K562 (cell line): Measurements from ENCODE around the gene DPP8. TPM values are rescaled to one million over a fixed set of nuclear protein-coding genes. Genes with fewer than 3 reads are reported as not detected.
A peak's percentile ranks its signal among the peaks of the same experiment; 100 is the strongest.

ENCODE experiments used
- ATF3 ChIP-seq, 2 experiments: fragments of 450-650 bp in 1 of 2; sonication (generic) in 1 of 2; formaldehyde crosslinking in 1 of 2; IDR thresholded peaks in 1 of 2; conservative IDR thresholded peaks in 1 of 2; 2 replicates each; pipeline versions ENCODE4 v1.6.1 to v1.8.1; 2016 to 2023; ENCODE audit warnings: mild to moderate bottlenecking in 2 of 2, moderate library complexity in 2 of 2, inconsistent platforms in 1 of 2, missing genetic modification reagents in 1 of 2
- BDP1 ChIP-seq: IDR thresholded peaks from 3 replicates; pipeline ENCODE4 v1.6.1; 2011; ENCODE audit not compliant: insufficient read length, insufficient read depth
- CC2D1A ChIP-seq: fragments of 450-650 bp; IDR thresholded peaks from 2 replicates; pipeline ENCODE4 v1.6.1; 2017; ENCODE audit warnings: mild to moderate bottlenecking
- CTCFL ChIP-seq: IDR thresholded peaks from 2 replicates; pipeline ENCODE4 v1.6.1; 2011; ENCODE audit warnings: borderline replicate concordance, low read depth, mild to moderate bottlenecking, moderate library complexity, low read length; ENCODE audit not compliant: insufficient read depth, poor library complexity, severe bottlenecking
- ELF4 ChIP-seq: fragments of 450-650 bp; formaldehyde crosslinking; IDR thresholded peaks from 2 replicates; pipeline ENCODE4 v1.4.0; 2022; ENCODE audit warnings: missing genetic modification characterization
- FOS ChIP-seq: IDR thresholded peaks from 3 replicates; pipeline ENCODE4 v1.6.1; 2011; ENCODE audit not compliant: insufficient read length; ENCODE audit errors: extremely low read depth
- FOSL1 ChIP-seq: fragments of 200-800 bp; sonication (Bioruptor generic); conservative IDR thresholded peaks from 2 replicates; pipeline ENCODE4 v1.6.1; 2016; ENCODE audit warnings: missing genetic modification characterization, missing compliant biosample characterization
- HNRNPL ChIP-seq: fragments of 200-400 bp; formaldehyde crosslinking; IDR thresholded peaks from 2 replicates; pipeline ENCODE4 v1.6.1; 2017; ENCODE audit warnings: low read depth, mild to moderate bottlenecking, low read length
- L3MBTL2 ChIP-seq: fragments of 450-650 bp; IDR thresholded peaks from 2 replicates; pipeline ENCODE4 v1.6.1; 2016; ENCODE audit warnings: mild to moderate bottlenecking, moderate library complexity
- MEF2D ChIP-seq: conservative IDR thresholded peaks from 2 replicates; pipeline ENCODE4 v1.6.1; 2016; ENCODE audit warnings: low read depth, missing genetic modification characterization, missing compliant biosample characterization
- MTA2 ChIP-seq: fragments of 450-650 bp; IDR thresholded peaks from 2 replicates; pipeline ENCODE4 v1.6.1; 2016; ENCODE audit warnings: low read depth
- MXD1 ChIP-seq: fragments of 250-450 bp; sonication (Bioruptor Pico); IDR thresholded peaks from 2 replicates; pipeline ENCODE4 v1.8.0; 2021; ENCODE audit warnings: borderline replicate concordance, mild to moderate bottlenecking, moderate library complexity; ENCODE audit not compliant: poor library complexity, severe bottlenecking
- POLR2H ChIP-seq: IDR thresholded peaks from 2 replicates; pipeline ENCODE4 v1.6.1; 2016; ENCODE audit warnings: missing genetic modification characterization, low read depth, mild to moderate bottlenecking, control low read depth, missing compliant biosample characterization, moderate library complexity
- POLR3G ChIP-seq: IDR thresholded peaks from 2 replicates; pipeline ENCODE4 v1.6.1; 2011; ENCODE audit not compliant: insufficient read length, insufficient replicate concordance; ENCODE audit errors: extremely low read depth
- PTTG1 ChIP-seq: fragments of 450-650 bp; IDR thresholded peaks from 2 replicates; pipeline ENCODE4 v1.6.1; 2016; ENCODE audit warnings: low read depth, mild to moderate bottlenecking, missing genetic modification characterization, missing compliant biosample characterization
- TSC22D4 ChIP-seq: fragments of 450-650 bp; IDR thresholded peaks from 2 replicates; pipeline ENCODE4 v1.6.1; 2016; ENCODE audit warnings: missing genetic modification characterization, missing biosample characterization, control low read depth
- ZNF175 ChIP-seq: fragments of 200-800 bp; sonication (Bioruptor generic); IDR thresholded peaks from 2 replicates; pipeline ENCODE4 v1.6.1; 2016; ENCODE audit warnings: low read depth, mild to moderate bottlenecking, missing genetic modification characterization, missing compliant biosample characterization
- ZNF197 ChIP-seq: fragments of 200-800 bp; sonication (Bioruptor generic); IDR thresholded peaks from 2 replicates; pipeline ENCODE4 v1.6.1; 2016; ENCODE audit warnings: low read depth, missing genetic modification characterization, missing compliant biosample characterization
- ZNF41 ChIP-seq: fragments of 250-450 bp; sonication (Bioruptor Pico); conservative IDR thresholded peaks from 2 replicates; pipeline ENCODE4 v1.4.0; 2020; ENCODE audit warnings: mild to moderate bottlenecking
- ZNF436 ChIP-seq: fragments of 250-450, 450-650 bp; sonication (Bioruptor Pico); formaldehyde crosslinking; IDR thresholded peaks from 2 replicates; pipeline ENCODE4 v1.7.0; 2020; ENCODE audit warnings: mild to moderate bottlenecking
- polyA plus RNA-seq, 8 experiments: library from polyadenylated mRNA; depleted of rRNA in 4 of 8; stranded (reverse) in 5 of 8; unstranded in 3 of 8; fragments of >200 nt; fragmentation: Nextera tagmentation in 2 of 8; fragmentation: Illumina TruSeq in 1 of 8; extraction: Ambion mirVana in 2 of 8; extraction: Trizol in 1 of 8; gene quantifications; 2 replicates each; pipeline versions ENCODE4 v1.2.1 to v1.2.3, GENCODE V29; 2011 to 2014; ENCODE audit warnings: inconsistent platforms in 1 of 8, missing spikeins in 1 of 8
- total RNA-seq, 7 experiments: library from RNA; depleted of rRNA in 6 of 7; stranded (reverse); fragments of >200 nt in 6 of 7; fragmentation: Illumina TruSeq in 2 of 7; extraction: Trizol in 2 of 7; gene quantifications; 2 replicates each; pipeline versions ENCODE4 v1.2.1 to v1.2.3, GENCODE V29; 2011 to 2021; ENCODE audit warnings: low replicate concordance in 1 of 7
- TF ChIP-seq, protein P1 (sequence below): fragments of 450-650 bp; IDR thresholded peaks from 2 replicates; pipeline ENCODE4 v1.6.1; 2016; ENCODE audit warnings: antibody characterized with exemption
- TF ChIP-seq, protein P2 (sequence below): sonication (generic); formaldehyde crosslinking; IDR thresholded peaks from 2 replicates; pipeline ENCODE4 v1.8.0; 2022; ENCODE audit warnings: mild to moderate bottlenecking, missing genetic modification reagents, borderline replicate concordance

DPP8 gene
- total and polyA plus RNA-seq, 9 of the 15 experiments (the other 6 are each of a cell fraction or from before 2014, with no cell fraction given), result 5.5 to 36.7 (median 20.7) TPM

DNA sequence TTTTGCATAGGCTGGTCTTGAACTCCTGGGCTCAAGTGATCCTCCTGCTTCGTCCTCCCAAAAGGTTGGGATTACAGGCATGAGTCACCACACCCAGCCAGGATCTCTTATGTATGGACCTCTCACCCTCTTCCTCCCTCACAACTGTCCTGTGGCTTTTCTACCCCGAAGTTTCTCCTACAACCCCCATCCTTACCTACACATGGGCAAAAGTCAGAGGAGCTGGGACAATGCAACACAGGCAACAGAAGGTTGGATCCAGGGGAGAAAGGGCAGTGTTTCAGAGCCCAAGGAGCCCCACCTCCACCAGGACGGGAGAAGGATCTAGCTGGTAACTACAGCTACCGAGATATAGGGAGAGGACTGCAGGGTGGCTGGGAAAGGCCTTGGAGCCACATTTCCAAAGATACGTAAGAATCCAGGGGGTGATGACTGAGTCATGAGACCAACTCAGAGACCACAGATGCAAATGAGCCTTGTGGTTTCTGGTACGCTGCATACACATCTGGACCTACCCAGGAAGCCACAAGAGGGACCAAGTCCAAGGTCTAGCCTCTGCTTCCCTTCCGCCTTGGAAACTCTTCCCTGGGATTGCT lies 108.4 kb downstream of the DPP8 start (continued):
- TF ChIP-seq FOSL1, result peak; percentile 90
- no peak for TF ChIP-seq HNRNPL
- TF ChIP-seq TSC22D4 (tag), result no peak
- TF ChIP-seq MEF2D (tag), result no peak
- TF ChIP-seq POLR3G, result no peak
- TF ChIP-seq ZNF41 (CRISPR knock-in tag), result no peak
- TF ChIP-seq MXD1 (CRISPR knock-in tag), result no peak
- TF ChIP-seq, protein P1, sequence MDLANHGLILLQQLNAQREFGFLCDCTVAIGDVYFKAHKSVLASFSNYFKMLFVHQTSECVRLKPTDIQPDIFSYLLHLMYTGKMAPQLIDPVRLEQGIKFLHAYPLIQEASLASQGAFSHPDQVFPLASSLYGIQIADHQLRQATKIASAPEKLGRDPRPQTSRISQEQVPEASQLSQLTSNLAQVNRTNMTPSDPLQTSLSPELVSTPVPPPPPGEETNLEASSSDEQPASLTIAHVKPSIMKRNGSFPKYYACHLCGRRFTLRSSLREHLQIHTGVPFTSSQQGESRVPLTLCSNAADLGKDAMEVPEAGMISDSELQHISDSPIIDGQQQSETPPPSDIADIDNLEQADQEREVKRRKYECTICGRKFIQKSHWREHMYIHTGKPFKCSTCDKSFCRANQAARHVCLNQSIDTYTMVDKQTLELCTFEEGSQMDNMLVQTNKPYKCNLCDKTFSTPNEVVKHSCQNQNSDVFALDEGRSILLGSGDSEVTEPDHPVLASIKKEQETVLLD, result no peak
- TF ChIP-seq FOS, result no peak
- TF ChIP-seq CTCFL, result no peak
- TF ChIP-seq ZNF175 (CRISPR knock-in tag), result no peak
- no peak for TF ChIP-seq L3MBTL2
- no peak for TF ChIP-seq POLR2H (tag)
- TF ChIP-seq ZNF197 (CRISPR knock-in tag), result no peak
- no peak for TF ChIP-seq ZNF436
- peak; percentile 35; the same call in 1 of the 2 replicates for TF ChIP-seq ATF3 (IDR thresholded peaks at IDR 0.05)
- no peak for TF ChIP-seq ATF3 (CRISPR knock-in tag; conservative IDR thresholded peaks at IDR 0.05)
- TF ChIP-seq ELF4, result no peak
- TF ChIP-seq BDP1, result no peak
- TF ChIP-seq, protein P2, sequence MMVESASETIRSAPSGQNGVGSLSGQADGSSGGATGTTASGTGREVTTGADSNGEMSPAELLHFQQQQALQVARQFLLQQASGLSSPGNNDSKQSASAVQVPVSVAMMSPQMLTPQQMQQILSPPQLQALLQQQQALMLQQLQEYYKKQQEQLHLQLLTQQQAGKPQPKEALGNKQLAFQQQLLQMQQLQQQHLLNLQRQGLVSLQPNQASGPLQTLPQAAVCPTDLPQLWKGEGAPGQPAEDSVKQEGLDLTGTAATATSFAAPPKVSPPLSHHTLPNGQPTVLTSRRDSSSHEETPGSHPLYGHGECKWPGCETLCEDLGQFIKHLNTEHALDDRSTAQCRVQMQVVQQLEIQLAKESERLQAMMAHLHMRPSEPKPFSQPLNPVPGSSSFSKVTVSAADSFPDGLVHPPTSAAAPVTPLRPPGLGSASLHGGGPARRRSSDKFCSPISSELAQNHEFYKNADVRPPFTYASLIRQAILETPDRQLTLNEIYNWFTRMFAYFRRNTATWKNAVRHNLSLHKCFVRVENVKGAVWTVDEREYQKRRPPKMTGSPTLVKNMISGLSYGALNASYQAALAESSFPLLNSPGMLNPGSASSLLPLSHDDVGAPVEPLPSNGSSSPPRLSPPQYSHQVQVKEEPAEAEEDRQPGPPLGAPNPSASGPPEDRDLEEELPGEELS (CRISPR knock-in tag), result no peak
- no peak for TF ChIP-seq CC2D1A
- no peak for TF ChIP-seq MTA2
- TF ChIP-seq PTTG1 (tag), result no peak
